ENCODE measurements around the gene PPM1G. TPM values are rescaled to one million over a fixed set of nuclear protein-coding genes. Genes with fewer than 3 reads are reported as not detected.

PPM1G gene
- total RNA-seq, 2 donors from 2014 or later, result 37.7 to 42.4 TPM

DNA sequence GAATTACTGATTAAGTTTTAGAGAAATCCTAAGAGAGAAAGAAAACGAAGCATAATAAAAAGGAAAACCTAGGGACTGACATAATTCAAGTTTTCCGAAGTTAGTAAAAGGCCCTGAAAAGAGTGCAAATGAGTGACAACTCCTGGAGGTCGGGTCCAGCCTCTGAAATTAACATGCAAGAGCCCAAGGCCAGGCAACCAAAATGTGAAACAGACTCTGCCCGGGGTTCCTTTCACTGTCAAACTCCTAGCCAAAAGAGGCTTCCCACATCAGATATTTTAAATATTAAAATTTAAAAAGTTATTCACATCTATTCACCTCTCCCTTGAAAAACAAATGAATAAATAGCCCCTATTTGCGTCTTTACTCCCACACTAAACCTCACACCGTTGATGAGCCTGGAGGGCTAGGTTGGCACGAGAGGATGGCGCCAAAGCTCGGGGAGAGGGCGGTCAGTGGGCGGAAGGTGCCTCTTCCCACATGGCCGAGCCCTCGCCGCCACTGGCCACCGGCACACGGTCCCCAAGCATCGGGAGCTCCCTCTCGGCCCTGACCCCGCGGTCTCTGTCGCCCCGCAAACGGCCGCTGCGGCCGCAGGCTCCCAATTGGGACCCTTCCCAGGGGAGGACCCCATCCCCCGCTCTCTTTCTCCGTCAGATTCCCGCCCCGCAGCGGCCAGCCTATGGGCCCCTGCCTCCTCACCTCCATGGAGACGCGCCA, 630 bp downstream of the PPM1G start:
- DNase-seq (ENCODE audit: low spot score), result no peak
- no peaks in the 10 kb centered on the region for H3K36me3 ChIP-seq
- H3K4me1 ChIP-seq, result peaks cover 0 to 24% of the 10 kb centered on the region in 2 donors
- TF ChIP-seq, protein P1, sequence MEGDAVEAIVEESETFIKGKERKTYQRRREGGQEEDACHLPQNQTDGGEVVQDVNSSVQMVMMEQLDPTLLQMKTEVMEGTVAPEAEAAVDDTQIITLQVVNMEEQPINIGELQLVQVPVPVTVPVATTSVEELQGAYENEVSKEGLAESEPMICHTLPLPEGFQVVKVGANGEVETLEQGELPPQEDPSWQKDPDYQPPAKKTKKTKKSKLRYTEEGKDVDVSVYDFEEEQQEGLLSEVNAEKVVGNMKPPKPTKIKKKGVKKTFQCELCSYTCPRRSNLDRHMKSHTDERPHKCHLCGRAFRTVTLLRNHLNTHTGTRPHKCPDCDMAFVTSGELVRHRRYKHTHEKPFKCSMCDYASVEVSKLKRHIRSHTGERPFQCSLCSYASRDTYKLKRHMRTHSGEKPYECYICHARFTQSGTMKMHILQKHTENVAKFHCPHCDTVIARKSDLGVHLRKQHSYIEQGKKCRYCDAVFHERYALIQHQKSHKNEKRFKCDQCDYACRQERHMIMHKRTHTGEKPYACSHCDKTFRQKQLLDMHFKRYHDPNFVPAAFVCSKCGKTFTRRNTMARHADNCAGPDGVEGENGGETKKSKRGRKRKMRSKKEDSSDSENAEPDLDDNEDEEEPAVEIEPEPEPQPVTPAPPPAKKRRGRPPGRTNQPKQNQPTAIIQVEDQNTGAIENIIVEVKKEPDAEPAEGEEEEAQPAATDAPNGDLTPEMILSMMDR (IDR thresholded peaks at IDR 0.05), result no peak
- peak overlapping the region; percentile 89 to 99 for H3K4me3 ChIP-seq
- H3K27me3 ChIP-seq, result no peaks in the 10 kb centered on the region
- H3K27ac ChIP-seq, result peak overlapping the region; percentile 83 to 85
- H3K9me3 ChIP-seq, result no peaks in the 10 kb centered on the region

DNA sequence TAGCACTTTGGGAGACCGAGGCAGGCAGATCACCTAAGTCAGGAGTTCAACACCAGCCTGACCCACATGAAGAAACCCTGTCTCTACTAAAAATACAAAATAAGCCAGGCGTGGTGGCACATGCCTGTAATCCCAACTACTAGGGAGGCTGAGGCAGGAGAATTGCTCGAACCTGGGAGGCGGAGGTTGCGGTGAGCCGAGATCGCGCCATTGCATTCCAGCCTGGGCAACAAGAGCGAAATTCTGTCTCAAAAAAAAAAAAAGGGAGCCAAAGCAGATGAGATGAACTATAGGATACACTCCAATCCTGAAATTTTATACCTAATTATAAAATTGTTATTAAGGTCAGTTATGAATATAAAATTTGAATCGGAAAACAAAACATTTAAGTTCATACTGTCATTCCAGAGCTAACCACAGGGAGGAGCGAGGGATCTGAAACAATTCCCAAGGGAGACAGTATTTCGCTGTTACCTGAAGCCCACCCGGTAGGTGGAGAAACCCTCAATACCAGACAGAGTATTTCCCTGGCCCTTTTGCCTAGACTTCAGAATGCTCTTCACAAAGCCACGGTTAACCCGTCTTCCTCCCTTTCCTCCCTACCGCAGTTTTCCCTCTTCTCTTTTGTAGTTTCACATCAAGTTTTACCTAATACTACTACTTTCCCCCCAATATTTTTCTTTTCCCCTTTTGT, 1.4 kb downstream of the PPM1G start:
- H3K27me3 ChIP-seq, result no peaks in the 10 kb centered on the region
- peaks cover 0 to 24% of the 10 kb centered on the region in 2 donors for H3K4me1 ChIP-seq
- DNase-seq (ENCODE audit: low spot score), result no peak
- no peaks in the 10 kb centered on the region for H3K9me3 ChIP-seq
- H3K27ac ChIP-seq, result no peak overlapping the region
- TF ChIP-seq, protein P1 (IDR thresholded peaks at IDR 0.05), result peak; percentile 15 to 62
- peak overlapping the region in 1 of 2 donors; percentile 99 for H3K4me3 ChIP-seq
- no peaks in the 10 kb centered on the region for H3K36me3 ChIP-seq

DNA sequence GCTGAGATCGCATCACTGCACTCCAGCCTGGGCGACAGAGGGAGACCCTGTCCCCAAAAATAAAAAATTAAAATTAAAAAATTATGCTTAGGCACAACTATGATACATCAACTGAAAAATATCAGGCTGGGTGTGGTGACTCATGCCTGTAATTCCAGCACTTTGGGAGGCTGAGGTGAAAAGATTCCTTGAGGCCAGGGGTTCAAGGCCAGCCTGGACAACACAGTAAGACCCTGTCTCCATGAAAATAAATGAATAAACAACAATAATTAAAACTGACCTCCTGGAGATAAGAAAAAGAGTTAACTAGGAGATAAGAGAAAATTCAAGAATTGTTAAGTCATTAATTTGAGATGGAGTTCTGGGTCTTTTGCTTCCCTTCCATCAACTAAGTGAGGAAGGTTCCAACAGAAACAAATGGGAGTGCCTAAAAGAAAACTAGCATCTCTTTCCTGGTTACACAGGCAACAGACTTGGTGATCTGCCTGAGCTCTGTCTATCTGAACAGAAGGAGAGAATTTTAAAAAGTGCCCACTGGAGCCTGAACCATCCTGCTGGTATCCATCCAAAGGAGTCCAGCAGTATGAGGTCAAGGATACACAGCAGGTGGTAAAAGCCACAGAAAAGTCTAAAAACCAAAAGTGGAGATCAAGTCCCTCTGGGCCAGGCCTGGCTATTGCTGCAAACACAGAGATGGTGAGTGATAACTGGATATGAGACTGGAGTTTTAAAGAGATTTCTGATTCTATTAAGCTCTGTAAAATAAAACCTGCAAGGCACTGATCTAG, 8.8 kb downstream of the PPM1G start:
- no peak overlapping the region for H3K27ac ChIP-seq
- TF ChIP-seq, protein P1 (IDR thresholded peaks at IDR 0.05), result no peak
- no peak for DNase-seq (ENCODE audit: low spot score)
- H3K9me3 ChIP-seq, result no peaks in the 10 kb centered on the region
- H3K27me3 ChIP-seq, result no peaks in the 10 kb centered on the region
- H3K4me1 ChIP-seq, result no peaks in the 10 kb centered on the region
- H3K36me3 ChIP-seq, result no peaks in the 10 kb centered on the region
- no peak overlapping the region for H3K4me3 ChIP-seq

DNA sequence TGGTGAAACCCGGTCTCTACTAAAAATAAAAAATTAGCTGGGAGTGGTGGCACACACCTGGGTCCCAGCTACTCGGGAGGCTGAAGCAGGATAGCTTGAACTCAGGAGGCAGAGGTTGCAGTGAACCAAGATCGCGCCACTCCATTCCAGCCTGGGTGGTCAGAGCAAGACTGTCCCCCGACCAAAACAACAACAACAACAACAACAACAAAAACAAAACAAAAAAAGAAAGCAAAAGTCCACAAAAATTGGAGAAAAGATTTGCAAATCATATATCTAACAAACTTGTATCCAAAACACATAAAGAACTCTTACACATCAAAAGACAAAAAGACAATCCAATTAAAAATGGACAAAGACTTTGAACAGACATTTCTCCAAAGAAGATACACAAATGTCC, 10.4 kb downstream of the PPM1G start:
- no peak for DNase-seq (ENCODE audit: low spot score)
- Histone ChIP-seq H3K27me3 (no peaks in the 10 kb centered on the region), H3K4me3 (no peak overlapping the region), H3K36me3 (no peaks in the 10 kb centered on the region), H3K27ac (no peak overlapping the region), H3K4me1 (no peaks in the 10 kb centered on the region), H3K9me3 (no peaks in the 10 kb centered on the region)
- TF ChIP-seq, protein P1 (IDR thresholded peaks at IDR 0.05), result no peak

DNA sequence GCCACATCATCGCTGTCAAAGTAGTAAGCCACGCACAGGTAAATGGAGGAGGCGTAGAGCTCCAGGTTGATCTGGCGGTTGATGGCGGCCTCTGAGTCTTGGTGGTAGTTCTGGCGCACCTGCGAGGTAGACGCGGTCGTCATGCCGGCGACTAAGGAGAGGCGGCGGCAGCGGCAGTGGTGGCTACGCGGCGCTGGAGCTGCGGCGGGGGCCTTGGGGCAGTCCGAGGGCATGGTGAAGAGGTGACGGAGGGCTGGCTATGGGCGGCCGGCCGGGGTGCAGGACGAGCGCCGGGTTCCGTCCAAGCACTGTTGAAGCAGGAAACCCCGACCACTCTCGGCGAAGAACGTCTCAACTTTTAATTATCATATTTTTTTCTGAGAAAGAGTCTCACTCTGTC, 16.2 kb downstream of the PPM1G start:
- no peaks in the 10 kb centered on the region for H3K36me3 ChIP-seq
- no peak for DNase-seq (ENCODE audit: low spot score)
- H3K4me3 ChIP-seq, result no peak overlapping the region
- no peaks in the 10 kb centered on the region for H3K9me3 ChIP-seq
- TF ChIP-seq, protein P1 (IDR thresholded peaks at IDR 0.05), result no peak
- no peaks in the 10 kb centered on the region for H3K27me3 ChIP-seq
- no peaks in the 10 kb centered on the region for H3K4me1 ChIP-seq
- H3K27ac ChIP-seq, result no peak overlapping the region

All from right atrium auricular region (tissue), 2 donors.